Hepatic stellate cell (primary cell): ENCODE data around the gene CDCP2.

Experiments
- DNase-seq: peaks from one replicate; pipeline ENCODE4 v3.0.0; 2011; ENCODE audit warnings: low spot score

CDCP2 gene

DNA sequence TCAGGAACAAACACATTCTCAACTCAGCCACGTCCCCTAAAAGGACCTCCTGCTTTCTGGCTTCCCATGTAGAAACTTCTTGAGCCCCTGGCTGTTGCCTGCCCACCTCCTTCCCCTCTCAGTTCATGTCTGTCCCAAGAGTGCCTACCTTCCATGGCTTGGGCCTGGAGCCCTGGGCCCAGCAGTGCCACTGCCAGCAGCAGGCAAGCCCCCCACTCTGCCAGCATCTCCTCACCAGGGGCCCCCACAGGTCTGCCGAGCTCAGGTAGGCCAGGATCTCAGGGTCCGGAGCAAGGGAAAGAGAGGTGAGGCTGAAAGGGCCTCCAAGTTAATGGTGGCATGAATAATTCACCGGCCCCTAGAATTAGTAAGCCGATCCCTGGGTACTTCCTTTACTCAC, at the start of gene CDCP2:
CDCP2 (minus strand) TSS at position 305 of the 400 bp plus-strand sequence; CDS start at position 227, 78 bp downstream.
- no peak for DNase-seq

DNA sequence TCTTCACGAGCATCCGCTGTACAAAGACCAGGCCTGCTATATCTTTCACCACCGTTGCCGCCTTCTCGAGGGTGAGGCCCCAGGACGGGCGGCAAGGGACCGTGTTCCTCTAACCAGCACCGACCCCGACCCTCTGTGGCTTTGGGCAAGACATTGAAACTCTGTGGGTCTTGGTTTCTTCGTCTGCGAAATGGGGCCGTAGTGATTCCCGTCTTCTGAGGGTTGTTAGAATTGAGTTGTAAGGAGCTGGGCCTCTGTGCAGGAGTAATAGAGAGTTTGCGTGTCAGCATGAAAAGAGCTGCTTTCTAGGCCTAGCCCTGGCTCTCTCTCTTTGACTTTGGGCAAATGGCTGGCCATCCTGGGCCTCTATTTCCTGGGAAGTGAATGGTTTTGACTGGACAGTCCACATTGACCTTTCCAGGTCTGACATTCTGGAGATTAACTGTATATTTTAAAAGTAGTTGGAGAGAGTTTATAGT, 47.8 kb upstream of the CDCP2 start:
- DNase-seq, result no peak

DNA sequence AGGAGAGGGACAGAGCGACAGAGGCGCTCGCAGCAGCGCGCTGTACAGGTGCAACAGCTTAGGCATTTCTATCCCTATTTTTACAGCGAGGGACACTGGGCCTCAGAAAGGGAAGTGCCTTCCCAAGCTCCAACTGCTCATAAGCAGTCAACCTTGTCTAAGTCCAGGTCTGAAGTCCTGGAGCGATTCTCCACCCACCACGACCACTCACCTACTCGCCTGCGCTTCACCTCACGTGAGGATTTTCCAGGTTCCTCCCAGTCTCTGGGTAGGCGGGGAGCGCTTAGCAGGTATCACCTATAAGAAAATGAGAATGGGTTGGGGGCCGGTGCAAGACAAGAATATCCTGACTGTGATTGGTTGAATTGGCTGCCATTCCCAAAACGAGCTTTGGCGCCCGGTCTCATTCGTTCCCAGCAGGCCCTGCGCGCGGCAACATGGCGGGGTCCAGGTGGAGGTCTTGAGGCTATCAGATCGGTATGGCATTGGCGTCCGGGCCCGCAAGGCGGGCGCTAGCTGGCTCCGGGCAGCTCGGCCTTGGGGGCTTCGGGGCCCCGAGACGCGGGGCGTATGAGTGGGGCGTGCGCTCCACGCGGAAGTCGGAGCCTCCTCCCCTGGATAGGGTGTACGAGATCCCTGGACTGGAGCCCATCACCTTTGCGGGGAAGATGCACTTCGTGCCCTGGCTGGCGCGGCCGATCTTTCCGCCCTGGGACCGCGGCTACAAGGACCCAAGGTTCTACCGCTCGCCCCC, 47.1 kb upstream of the CDCP2 start, which contains the start of the genes CYB5RL and MRPL37:
CYB5RL (minus strand) TSS at position 266 of the 754 bp plus-strand sequence. CDS start 4,414 bp downstream, outside the sequence.
MRPL37 (plus strand) TSS at position 403 of the 754 bp plus-strand sequence; CDS start at position 480, 77 bp downstream.
- peak; percentile 99 for DNase-seq

DNA sequence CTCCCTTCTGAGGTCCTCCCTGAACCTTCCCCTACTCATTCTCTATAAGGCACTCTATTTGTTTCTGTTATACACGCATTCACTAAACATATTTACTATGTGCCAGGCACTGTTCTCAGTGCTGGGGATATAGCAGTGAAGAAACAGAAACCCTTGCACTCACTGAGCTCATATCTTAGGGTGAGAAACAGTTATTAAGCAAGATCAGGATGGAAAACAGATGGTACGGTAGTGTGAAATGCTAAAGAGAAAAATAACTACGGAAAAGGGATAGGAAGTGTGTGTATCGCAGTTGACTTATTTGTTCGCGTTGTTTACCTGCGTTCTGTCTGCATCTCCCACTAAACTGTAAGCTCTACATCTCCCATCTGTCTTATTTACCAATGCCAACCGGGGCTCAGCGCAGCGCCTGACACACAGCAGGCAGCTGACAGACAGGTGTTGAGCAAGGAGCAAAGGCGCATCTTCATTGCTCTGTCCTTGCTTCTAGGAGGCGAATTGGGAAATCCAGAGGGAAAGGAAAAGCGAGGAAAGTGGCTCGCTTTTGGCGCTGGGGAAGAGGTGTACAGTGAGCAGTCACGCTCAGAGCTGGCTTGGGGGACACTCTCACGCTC, 46.5 kb upstream of the CDCP2 start:
- DNase-seq, result no peak

DNA sequence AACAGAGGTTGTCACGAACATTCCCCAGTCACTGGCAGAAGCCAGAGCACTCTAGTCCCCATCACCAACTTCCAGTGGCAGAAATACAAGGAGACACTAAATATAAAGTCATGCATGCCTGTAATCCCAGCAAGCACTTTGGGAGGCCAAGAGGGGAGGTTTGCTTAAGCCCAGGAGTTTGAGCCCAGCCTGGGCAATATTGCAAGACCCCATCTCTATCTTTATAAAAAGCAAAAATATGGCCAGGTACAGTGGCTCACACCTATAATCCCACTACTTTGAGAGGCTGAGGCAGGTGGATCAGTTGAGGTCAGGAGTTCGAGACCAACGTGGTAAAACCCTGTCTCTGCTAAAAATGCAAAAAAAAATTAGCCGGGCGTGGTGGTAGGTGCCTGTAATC, 40.7 kb upstream of the CDCP2 start:
- DNase-seq, result no peak

DNA sequence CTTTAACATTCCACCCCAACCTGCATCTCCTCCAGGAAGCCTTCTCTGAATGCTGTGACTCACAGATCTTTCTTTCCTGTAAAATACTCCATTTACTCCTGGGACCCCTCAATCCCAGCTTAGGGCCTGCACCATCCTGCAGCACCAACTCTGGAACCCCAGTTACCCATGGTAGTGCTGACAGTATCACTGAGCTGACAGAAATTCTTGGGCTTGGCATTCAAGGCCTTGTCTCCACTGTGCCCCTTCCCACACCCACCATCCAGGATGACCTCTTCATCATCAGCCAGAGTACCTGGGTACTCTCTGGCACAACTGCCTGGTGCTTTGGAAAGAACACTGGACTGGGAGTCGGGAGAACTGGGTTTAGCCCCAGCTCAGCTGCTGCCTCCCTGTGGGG, 38.7 kb upstream of the CDCP2 start:
- DNase-seq, result no peak

DNA sequence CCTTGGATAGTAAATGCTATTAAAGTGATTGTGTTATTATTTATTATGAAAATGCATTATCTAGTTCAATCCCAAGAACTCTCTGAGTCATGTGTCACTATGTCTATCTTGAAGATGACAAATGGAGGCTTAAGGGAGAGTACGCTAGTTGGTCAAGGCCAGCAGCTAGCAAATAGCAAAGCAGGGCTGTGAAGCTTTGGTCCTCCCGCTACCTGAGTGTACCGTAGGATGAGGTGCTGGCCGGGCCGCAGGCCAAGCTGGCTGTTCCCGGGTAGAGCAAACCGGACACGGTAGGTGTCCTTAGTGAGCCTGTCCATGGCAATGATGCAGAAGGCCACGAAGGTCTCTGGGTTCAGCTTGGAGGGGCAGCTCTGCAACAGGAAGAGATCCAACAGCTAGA, 37.7 kb upstream of the CDCP2 start:
- no peak for DNase-seq

DNA sequence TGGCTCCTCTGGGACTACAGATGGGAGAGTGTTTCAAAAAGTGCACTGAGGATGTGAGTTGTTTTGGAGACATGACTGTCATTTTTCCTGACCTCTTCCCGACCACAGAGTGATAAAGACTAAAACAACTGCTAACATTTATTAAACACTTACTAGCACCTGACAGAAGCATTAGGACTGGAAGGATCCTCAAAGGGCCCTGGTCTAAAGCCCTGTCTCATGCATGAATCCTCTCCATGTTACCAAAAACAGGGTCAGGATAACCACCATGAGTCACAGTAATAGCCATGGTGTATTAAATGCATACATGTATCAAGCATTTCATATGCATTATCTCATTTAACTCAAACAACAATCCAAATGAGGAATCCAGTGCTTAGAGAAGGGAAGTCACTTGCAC, 35.5 kb upstream of the CDCP2 start:
- no peak for DNase-seq

DNA sequence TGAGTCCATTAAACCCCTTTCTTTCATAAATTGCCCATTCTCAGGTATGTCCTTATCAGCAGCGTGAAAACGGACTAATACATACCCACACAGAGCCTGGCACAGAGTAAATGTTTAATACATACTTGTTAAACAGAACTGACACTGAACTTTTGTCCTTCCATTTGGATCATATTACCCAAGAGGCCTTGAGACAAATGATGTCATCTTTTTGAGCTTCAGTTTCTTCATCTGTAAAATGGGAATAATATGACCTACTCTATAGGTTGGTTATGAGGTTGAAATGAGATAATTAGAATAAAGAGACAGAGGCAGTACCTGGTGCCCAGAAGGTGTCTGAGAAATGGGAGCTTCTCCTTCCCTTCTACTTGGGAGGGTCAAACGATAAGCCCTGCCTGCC, 33.3 kb upstream of the CDCP2 start:
- DNase-seq, result no peak

DNA sequence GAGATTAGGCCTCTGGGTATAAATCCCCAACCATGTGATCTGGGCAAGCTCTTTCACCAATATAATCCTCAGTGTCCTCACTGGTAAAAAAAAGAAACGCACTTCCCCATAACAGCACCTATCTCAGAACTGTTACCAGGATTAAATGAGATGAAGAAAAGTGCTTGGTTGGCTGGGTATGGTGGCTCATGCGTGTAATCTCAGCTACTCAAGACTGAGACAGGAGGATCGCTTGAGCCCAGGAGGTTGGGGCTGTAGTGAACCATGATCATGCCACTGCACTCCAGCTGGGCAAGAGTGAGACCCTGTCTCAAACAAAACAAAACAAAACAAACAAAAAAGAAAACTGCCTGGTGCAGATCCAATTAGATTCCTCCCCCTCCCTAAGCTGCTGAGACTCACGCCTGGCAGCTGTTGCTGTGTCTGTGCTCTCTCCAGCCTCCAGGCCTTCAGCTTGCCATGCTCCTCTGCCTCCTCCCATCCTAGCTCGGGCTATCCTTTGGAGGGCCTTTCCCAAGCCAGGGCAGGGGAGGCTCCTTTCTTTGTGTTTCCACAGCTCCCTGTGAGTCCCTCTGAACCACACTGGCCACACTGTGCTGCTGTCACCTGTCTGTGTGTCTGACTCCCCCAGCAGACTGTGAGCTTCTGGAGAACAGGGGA, 28.0 kb upstream of the CDCP2 start:
- no peak for DNase-seq

DNA sequence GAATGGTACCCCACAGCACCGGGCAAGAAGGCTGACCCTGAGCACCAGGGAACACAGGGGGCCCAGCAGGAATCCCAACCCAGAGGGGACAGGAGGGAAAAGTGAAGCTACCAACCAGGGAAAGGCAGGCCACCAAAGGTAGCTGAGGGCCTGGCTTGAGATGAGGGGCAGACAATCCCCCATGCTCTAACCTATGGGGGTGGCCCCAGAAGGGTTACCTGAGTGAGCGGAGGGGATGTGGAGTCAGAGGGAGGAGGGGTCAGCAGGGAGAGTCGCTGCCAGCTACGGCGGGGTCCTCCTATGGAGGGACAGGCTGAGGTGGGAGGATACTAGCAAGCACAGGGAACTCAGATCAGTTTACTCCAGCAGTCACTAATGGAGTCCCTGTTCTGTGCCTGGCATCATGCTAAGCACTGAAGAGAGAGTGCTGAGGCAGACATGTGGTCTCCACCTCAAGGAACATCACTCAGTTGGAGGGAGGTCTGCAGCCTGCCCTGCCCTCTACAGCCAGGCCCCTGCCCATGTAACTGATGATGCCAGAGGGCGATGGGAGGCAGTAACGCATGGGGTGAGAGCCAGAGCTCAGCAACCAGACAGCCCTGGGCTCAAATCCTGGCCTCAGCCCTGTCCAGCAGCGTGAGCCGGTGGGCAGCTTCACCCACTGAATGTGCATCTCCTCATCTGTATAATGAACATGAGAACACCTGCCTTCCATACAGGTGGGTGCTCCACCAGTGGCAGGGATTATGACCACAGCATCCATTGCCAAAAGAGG, 25.7 kb upstream of the CDCP2 start:
- no peak for DNase-seq

DNA sequence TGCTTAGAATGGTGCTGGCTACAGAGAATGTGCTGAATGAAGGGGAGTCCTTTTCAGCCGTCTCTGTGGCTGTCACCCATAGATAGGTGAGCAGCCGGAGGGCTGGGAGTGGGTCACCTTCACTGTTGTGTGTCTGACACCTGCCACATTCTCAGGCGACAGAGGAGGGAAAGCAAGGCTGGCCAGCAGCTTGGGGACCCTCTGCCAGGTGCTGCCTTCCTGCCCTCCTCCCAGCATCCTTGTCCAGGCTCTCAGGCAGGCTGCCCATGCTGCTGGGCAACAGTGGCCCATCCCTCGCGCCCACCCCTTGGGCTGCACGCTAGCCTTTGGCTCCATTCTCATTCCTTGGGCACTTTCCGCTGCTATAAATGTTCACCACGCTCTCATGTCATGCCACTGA, 24.9 kb upstream of the CDCP2 start:
- no peak for DNase-seq

DNA sequence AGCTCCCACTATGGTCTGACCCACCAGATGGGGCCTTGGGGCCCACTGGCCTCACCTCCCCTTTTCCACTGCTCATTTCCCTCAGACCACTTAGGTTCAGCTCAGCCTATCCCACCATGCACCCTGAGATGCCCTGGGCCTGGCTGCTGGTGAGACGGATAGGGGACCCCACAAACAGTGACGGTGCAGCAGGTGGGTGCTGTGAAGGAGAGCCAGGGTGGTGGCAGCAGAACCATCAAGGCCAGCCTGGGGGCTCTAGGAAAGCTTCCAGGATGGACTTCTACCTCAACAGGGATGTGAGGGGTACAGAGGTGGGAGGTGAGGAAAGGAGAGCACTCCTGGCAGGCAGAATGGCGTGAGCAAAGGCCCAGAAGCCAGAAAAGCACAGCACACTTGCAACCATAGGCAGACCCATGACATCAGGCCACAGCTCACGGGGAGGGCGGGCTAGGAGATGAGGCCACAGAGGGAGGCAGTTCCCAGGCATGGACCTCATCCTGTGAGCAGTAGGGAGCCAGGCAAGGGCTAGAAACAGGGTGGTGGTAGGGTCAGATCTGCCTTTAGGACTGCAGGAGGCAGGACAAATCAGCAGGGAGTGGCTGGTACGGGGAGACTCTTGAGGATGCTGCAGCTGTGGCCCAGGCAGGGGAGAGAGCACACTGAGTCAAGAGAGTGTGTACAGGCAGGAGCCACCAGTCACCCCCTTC, 24.0 kb upstream of the CDCP2 start:
- no peak for DNase-seq

DNA sequence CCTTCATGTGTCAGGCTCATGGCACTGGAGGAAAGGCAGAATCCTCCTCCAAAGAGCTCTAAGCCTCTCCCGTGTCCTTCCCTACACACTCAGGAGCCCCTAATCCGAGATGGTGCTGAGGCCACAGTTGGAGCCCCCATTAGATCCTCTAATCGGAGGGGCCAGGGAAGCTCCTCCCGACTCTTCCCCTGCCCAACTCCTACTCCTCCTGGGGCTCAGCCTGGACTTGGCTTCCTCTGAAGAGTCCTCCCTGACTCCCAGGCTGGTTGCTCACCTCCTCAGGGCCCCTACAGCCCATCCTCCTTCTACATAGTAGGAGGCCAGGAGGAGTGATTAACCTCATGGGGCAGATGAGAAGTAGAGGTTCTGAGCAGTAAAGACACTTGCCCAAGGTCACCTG, 21.3 kb upstream of the CDCP2 start:
- no peak for DNase-seq

DNA sequence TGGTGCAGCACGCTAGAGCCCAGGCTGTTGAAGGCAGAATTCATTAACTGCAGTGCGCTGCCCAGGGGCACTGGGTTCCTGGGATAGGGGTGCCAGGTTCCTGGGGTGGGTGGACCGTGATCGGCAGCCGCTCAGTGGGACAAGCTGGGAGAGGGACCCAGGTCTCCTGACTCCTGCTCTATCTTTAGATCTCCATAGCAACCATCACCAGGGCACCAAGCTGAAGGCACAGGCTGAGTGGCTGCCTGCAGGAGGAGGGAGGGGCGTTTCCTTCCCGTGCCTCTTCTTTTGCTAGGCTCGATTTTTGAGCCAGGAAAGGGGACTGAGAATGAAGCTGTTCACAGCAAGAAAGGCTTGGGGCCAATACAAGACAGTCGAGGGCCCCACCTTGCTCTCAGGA, 20.9 kb upstream of the CDCP2 start:
- no peak for DNase-seq

DNA sequence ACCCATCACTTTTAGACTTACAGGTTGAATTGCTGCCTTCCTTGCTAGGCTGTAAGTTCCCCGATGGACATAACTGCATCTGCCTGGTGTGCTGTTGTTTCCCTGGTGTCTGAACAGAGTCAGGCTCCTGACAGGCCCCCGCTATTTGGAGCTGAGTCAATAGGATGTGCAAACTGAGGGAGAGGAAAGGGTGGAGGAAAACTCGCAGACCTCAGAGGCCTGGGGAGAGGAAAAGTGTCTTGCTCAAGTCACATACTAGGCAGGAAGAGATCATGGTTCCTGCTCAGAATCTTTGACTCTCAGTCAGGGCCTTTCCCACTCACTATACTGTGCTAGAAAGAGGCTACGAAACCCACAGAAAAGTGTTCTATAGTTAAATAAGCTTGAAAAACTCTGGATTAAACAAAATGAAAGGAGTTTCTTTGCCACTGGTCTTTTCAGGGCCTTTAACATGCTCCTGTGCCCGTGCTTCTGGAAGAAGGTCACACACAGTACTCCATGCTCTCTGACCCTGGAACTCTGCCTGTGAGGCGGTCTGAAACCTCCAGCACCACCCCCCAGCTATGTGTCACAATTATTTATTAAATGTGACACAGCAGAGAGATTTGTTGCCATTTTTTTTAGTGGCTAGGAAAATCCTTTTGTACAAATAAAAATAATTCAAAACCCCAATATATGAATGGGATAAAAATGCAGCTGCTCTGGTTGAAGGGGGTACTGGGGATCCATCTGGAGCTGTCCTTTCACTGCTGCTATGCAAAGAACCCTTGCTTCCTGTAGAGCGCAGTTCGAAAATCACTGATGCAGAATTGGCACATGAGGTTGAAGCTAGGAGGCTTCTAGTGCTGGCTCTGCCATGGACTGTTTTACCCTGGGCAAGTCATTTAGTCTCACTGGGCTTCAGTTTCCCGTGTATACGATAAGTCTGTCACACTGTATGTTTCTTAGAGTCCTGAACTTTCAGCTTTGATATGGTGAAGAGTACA, 20.1 kb upstream of the CDCP2 start:
- no peak for DNase-seq

DNA sequence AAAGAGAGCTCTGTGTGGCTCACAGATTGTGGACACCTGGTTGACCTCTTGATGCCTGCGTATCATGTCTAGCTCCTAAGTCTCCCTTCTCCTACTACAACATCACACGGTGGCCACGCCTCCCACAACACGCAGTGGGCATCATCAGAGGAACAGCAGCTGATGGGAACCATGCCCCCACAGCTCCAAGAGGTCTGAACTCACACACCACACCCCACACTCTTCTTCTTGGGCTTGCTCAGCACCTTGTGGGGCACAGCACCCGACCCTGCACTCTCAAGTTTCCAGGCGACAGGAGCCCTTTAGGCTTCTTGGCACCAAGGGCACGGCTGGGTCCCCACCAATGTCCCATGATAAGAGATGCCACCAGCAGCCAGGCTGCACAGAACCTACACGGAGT, 18.8 kb upstream of the CDCP2 start:
- no peak for DNase-seq

DNA sequence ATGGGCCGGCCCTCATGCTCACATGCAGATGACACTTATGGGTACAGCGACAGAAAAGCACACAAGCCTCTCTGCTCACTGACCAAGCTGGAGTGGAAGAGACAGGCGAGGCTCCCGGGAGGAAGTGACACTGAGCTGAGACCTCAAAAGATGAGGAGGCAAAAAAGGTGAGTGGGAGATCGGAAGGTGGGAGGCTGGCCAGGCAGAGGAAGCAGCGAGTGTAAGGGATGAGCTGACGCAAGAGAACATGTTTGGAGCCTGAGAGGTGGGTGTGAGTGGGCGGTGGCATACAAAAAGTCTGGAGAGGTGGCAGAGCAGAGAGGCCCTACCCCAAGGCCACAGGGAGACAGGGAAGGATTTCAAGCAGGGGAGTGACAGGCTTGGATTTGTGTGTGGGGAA, 18.2 kb upstream of the CDCP2 start:
- no peak for DNase-seq

DNA sequence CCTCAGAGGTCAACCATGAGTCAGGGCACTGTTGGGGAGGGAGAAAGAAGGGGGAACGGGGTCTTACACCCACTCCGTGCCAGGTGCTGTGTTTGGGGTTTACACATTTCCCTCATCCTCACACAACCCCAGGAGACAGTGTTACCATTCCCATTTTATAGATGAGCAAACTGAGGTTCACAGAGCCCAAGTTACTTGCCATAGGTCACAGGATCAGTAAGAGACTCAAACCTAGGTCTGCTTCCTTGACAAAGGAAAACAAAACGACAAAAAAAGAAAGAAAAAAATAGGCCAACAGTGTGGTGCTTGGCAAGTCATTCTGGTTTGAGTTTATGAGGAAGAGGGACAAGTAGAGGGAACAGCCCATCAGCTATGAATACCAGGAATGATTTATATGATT, 16.3 kb upstream of the CDCP2 start:
- DNase-seq, result no peak

DNA sequence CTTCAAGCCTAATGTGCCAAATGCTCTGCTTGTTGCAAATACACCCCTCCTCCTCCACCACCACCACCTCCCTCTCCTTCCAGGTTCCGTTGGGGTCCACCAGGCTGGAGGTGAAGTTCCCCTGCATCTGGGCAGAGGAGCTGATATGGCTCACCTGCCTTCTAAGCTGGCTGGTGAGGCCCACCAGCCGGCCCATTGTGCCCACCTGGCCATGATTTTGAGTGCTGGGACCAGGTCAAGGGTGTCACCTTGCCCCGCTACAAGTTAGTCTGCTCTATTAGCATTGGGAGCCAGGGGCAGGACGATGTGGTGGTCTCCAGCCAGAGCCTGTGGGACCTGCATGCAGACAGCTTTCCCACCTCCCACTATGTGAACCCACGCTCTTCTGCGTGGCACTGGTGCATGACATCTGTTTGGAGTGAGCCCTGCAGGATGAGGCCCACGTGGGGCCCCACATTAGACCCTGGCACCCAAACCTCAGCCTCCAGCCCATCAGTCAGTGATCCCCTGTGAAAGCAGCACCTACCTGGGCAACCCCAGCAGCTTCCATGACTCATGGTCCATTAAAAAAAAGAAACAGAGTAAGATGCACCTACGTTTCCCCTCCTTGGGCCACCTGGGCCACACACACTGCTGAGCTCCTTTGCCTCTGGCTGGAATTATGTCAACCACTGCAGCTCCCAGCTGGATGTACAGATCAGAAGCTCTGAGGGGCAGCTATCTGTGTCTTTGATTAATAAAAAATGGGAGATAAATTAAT, 15.6 kb upstream of the CDCP2 start:
- no peak for DNase-seq
